Daoy (cell line): ENCODE measurements around the gene SLC13A4. TPM values are rescaled to one million over a fixed set of nuclear protein-coding genes. Genes with fewer than 3 reads are reported as not detected.
"Not testable (repeated sequence)": the region's sequence is repeated elsewhere in the genome, so short reads cannot be mapped to it uniquely, and the experiment has no call there.

Source experiments
- DNase-seq: peaks from one replicate; pipeline ENCODE4 v3.0.0-alpha.2; 2015; ENCODE audit warnings: low read depth
- total RNA-seq: library from RNA; depleted of rRNA; stranded (reverse); fragments of >200 nt; shearing (Covaris generic); gene quantifications from 2 replicates; pipeline ENCODE4 v1.2.3, GENCODE V29; 2014; rRNA removed

The SLC13A4 gene
- total RNA-seq, result not detected in 2 replicates

GRCh38 chr7:135728136-135728669, at the start of gene SLC13A4:
Gene SLC13A4, minus strand, starts transcription at chr7:135728186. Its CDS starts 690 bp downstream, at chr7:135727496.
- DNase-seq, result no peak

- not testable (repeated sequence) for DNase-seq
Observed at GRCh38 chr7:135775915-135776314, 47.9 kb upstream of the SLC13A4 start.

GRCh38 chr7:135775230-135775629, 47.2 kb upstream of the SLC13A4 start:
- no peak for DNase-seq

- DNase-seq, result peak; percentile 69
Observed at GRCh38 chr7:135774284-135774683, 46.3 kb upstream of the SLC13A4 start.

- DNase-seq, result no peak
Observed at GRCh38 chr7:135773464-135773863, 45.5 kb upstream of the SLC13A4 start.

GRCh38 chr7:135772639-135773222, 44.7 kb upstream of the SLC13A4 start:
- DNase-seq, result no peak

GRCh38 chr7:135771961-135772638, 44.1 kb upstream of the SLC13A4 start:
- peak; percentile 54 for DNase-seq

- DNase-seq, result no peak
Observed at GRCh38 chr7:135771051-135771450, 43.1 kb upstream of the SLC13A4 start.

- no peak for DNase-seq
Observed at GRCh38 chr7:135770139-135770710, 42.2 kb upstream of the SLC13A4 start.

GRCh38 chr7:135769005-135769802, 41.2 kb upstream of the SLC13A4 start:
- DNase-seq, result no peak

- no peak for DNase-seq
Observed at GRCh38 chr7:135768467-135768866, 40.5 kb upstream of the SLC13A4 start.

- no peak for DNase-seq
Observed at GRCh38 chr7:135768064-135768463, 40.1 kb upstream of the SLC13A4 start.

- DNase-seq, result no peak
Observed at GRCh38 chr7:135763261-135763660, 35.3 kb upstream of the SLC13A4 start.

- peak; percentile 56 for DNase-seq
Observed at GRCh38 chr7:135761751-135762488, 33.9 kb upstream of the SLC13A4 start.

- DNase-seq, result no peak
Observed at GRCh38 chr7:135759532-135759931, 31.5 kb upstream of the SLC13A4 start.

- DNase-seq, result peak; percentile 37
Observed at GRCh38 chr7:135758531-135758932, 30.5 kb upstream of the SLC13A4 start.

- peak; percentile 21 for DNase-seq
Observed at GRCh38 chr7:135757719-135758411, 29.9 kb upstream of the SLC13A4 start.

- no peak for DNase-seq
Observed at GRCh38 chr7:135756191-135756590, 28.2 kb upstream of the SLC13A4 start.

GRCh38 chr7:135755351-135755753, 27.4 kb upstream of the SLC13A4 start:
- no peak for DNase-seq

- DNase-seq, result no peak
Observed at GRCh38 chr7:135753616-135754413, 25.8 kb upstream of the SLC13A4 start.
